Umbilical cord (tissue), 2 donors: ENCODE results near the gene RBM14. TPM values are rescaled to one million over a fixed set of nuclear protein-coding genes. Genes with fewer than 3 reads are reported as not detected.
"Not testable (repeated sequence)": the region's sequence is repeated elsewhere in the genome, so short reads cannot be mapped to it uniquely, and the experiment has no call there.

ENCODE experiments used
- DNase-seq: peaks from one replicate; pipeline ENCODE4 v3.0.0-alpha.2; 2015; ENCODE audit warnings: low spot score
- total RNA-seq: library from RNA; depleted of rRNA; stranded (reverse); fragments of >200 nt; gene quantifications from one replicate; pipeline ENCODE4 v1.2.3, GENCODE V29; 2014; ENCODE audit warnings: low replicate concordance; ENCODE audit not compliant: insufficient read depth

RBM14 gene, protein sequence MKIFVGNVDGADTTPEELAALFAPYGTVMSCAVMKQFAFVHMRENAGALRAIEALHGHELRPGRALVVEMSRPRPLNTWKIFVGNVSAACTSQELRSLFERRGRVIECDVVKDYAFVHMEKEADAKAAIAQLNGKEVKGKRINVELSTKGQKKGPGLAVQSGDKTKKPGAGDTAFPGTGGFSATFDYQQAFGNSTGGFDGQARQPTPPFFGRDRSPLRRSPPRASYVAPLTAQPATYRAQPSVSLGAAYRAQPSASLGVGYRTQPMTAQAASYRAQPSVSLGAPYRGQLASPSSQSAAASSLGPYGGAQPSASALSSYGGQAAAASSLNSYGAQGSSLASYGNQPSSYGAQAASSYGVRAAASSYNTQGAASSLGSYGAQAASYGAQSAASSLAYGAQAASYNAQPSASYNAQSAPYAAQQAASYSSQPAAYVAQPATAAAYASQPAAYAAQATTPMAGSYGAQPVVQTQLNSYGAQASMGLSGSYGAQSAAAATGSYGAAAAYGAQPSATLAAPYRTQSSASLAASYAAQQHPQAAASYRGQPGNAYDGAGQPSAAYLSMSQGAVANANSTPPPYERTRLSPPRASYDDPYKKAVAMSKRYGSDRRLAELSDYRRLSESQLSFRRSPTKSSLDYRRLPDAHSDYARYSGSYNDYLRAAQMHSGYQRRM
- 90.5 TPM for total RNA-seq

DNA sequence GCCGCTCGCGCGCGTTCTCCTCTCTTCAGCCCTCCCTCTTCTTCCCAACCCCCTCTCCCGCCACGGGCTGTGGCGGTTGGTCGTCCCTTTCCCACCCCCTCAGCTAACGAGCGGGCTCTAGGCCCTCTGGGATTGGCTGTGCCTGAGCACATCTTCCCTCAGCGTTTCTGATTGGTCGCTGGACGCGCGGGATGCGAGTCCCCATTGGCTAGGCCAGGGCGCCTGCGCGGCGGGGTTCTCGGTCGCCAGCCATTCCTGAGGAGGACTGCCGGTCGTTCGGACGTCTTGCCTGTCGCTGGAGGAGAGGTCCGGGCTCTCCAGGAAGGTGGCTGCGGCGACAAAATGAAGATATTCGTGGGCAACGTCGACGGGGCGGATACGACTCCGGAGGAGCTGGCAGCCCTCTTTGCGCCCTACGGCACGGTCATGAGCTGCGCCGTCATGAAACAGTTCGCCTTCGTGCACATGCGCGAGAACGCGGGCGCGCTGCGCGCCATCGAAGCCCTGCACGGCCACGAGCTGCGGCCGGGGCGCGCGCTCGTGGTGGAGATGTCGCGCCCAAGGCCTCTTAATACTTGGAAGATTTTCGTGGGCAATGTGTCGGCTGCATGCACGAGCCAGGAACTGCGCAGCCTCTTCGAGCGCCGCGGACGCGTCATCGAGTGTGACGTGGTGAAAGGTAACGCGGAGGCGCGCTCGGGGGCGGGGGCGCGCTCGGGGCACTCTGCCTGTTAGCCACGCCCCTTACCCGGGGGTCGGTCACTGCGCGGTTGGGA, at the start of gene RBM14:
Gene RBM14 (plus strand): TSS at position 252 of the 776 bp plus-strand sequence. CDS start 91 bp downstream, at position 343.
- peak; percentile 100 for DNase-seq

DNA sequence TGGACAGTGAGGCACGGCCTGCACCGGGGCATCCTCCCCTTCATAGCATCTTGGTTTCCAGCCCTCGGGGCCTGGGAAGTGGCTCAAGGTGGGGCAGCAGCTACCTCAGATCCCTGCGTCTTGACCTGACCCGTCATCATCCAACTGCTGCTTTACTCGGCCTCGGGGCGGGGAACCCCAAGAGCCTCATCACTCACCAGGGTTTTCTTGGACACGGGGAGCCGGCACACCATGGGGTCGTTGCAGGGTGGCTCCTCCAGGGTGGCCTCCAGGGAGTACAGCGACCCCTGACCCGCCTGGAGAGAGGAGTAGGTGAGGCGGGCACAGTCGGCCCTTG, 48.7 kb upstream of the RBM14 start:
- no peak for DNase-seq

DNA sequence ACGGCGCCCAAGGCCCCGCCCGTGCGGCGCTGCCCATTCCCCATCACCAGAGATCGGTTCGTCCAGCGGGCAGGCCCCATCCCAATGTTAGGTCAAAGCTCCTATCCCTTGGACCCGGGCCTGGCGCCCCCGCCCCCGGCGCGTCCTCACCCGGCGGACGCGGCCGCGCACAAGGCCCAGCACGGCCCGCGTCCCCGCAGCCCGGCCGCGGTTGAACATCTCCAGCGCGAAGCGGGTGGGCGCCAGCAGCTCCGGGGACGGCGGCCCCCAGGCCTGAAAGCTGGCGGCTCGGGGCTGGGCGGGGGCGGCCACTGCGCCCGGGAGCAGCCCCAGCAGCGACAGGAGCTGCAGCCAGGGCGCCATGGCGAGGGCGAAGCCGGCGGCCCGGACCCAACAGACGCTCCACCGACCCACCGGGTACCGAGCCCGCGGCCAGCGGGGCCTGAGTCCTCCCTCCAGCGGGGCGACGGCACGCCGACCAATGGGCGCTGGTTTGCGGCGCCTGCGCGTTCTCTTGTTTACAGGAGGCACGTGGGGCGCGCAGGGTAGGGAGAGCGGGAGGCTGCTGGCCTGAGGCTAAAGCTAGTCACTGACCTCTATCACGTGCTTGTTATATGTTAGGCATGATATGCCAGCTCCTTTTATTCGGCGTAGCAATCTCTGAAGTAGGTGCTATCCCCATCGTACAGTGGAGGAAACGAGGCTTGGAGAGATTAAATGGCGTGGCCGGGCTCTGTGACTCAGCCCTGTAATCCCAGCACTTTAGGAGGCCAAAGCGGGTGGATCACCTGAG, 48.1 kb upstream of the RBM14 start, which contains the start of gene CTSF:
Gene CTSF (minus strand): TSS at position 483 of the 793 bp plus-strand sequence. CDS start 120 bp downstream, at position 363.
- DNase-seq: peak; percentile 78

DNA sequence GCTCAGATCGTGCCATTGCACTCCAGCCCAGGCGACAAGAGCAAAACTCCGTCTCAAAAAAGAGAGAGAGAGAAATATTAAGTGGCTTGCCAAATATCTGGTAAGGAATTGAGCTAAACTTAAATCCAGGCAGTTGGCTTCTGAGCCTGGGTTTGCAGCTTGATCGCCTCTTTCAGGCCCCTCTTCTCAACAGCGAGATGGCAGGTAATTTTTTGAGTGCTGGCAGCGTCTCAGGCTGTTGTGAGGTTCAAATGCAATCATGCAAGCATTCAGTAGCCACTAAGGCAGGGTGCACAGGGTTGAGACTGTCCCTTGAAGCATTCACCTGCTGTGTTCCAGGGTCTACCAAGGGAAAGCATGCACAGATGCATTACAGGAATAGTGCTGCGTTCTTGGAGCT, 47.4 kb upstream of the RBM14 start:
- no peak for DNase-seq

DNA sequence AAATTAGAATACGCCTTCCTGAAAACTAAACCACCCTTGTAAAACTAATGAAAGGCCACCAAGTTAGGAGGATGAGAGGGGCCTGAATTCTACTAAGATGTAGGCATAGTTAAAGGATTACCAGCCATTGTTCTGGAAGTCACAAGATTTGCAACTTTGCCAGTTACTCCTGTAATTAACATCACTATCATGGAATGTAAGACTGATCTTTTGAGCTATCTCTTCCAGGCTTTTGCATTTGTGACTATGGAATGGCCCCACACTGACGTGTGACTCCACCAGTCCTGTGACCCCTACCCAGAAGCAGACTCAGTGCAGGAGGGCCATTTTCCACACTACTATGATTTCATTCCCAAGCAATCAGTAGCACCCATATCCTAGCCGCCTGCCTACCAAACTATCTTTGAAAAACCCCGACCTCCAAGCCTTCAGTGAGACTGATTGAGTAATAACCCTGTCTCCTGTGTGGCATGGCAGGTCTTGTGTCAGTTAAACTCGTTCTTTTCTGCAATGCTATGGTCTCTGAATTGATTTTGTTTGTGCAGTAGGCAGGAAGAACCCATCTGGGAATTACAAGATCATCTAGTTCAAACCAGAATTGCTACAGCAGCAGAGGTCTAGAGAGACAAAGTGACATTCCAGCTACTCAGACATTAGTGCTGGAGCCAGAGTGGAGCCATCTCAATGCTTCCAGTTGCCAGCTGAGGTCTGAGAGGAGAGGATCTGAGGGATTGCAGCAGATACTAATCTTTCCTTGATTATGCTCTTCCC, 46.2 kb upstream of the RBM14 start:
- DNase-seq: no peak

DNA sequence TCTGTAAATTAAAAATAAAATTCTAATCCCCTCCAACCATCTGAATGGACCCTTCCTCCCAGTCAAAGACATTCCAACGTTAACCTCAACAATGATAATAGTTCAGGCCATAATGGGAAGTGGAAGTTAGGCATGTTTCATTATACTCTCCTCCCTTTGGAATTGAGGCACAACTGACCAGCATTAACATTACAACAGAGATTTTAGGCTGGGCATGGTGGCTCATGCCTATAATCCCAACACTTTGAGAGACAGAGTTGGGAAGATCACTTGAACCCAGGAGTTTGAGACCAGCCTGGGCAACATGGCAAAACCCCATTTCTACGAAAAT, 45.6 kb upstream of the RBM14 start:
- DNase-seq: no peak

DNA sequence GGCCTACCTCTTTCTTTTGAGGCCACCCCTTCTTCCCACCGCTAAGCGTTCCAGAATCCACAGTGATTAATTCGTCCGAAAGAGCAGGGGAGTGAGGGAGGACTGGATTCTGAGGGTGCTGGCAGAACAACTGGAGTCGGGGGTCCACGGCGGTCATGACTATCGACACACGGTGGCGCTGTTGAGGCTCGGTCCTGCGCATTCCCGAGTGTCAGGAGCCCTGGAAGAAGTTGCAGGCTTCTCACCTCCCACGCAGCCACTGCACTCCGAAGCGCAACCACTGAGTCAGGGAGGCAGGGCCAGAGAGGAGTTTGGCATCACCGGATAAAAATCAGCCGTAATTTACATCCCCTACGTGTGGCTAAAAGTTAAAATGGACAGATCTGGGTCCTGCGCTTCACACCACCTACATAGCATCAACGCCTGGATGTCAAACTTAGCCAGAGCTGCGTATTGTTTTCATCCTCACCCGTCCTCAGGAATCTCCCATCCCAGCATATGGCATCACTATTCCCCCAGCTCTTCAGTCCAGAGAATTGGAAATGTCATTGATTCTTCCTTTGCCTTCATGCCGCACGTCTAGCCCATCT, 37.3 kb upstream of the RBM14 start:
- DNase-seq: peak; percentile 64

DNA sequence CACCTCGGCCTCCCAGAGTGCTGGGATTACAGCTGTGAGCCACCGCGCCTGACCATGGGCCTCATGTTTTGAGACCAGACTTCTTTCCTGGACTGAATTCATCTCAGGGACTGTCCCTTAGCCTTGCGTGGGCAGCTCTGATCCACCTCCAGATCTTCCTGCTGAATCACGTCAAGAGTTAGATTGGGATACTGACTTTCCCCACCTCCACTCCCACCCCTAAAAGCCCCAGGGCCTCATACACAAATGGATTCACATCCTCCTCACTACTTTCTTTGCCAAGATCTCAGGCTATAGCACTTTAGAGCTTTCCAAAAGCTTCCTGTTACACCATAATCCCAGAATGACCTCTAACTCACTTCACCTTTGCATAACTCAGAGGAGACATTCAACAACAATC, 35.6 kb upstream of the RBM14 start:
- no peak for DNase-seq

DNA sequence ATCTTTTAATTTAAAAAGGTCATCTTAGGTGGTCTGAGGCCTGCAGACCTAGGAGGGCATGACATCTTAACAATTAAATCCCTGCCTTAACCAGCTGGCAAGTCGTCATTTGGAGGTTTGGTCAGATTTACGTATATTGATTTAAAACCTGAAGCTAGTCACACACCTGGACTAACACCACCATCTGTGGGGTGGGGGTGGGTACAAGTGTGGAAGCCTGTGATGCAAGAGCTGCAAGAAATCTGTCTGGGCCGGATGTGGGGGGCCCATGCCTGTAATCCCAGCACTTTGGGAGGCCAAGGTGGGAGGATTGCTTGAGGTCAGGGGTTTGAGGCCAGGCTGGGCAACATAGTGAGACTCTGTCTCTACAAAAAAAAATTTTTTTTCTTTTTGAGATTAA, 35.2 kb upstream of the RBM14 start:
- no peak for DNase-seq

DNA sequence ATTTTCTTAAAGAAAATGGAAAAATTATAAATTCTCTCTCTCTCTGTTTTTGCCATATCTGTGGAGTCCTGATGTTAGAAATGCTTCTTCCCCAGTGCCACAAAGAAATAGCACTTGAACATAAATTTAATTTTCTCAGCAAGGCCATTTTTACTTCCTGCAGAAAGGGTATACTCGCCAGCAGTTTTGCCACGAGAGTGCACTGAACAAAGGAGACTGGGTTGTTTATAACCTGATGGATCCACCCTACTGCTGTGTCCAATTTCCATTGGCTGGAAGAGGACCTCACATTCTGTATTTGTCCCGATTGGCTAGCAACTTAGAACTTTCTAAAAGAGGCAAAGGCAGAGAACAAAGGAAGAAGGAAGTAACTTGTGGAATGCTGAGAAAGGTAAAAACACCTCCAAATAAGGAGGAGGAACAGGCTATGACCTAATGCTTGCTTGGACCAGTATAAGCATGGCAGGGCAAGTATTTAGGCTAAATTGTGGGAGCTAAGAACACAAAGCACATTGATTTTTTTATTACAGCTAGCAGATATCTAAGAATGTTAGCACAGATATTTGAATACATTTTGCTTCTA, 33.8 kb upstream of the RBM14 start:
- DNase-seq: not testable (repeated sequence)

DNA sequence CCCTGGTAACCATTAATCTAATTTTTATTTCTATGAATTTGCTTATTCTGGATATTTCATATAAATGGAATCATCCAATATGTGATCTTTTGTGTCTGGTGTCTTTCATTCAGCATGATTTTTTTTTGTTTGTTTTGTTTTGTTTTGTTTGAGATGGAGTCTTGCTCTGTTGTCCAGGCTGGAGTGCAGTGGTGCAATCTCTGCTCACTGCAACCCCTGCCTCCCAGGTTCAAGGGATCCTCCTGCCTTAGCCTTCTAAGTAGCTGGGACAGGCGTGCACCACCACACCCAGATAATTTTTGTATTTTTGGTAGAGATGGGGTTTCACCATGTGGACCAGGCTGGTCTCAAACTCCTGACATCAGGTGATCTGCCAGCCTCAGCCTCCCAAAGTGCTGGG, 31.0 kb upstream of the RBM14 start:
- DNase-seq: not testable (repeated sequence)

DNA sequence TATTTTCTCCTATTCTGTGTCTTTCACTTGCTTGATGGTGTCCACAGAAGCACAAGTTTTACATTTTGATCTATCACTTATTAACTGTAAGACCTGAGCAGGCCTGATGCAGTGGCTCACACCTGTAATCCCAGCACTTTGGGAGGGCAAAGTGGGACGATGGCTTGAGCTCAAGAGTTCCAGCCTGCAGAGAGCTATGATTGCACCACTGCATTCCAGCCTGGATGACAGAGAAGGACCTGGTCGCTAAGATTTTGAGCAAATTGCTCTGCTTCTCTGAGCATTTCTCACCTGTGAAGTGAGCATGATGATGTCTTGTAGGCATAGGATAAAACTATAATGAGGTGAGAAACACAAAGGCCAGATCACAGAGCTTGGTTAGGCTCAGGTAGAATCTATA, 30.3 kb upstream of the RBM14 start:
- no peak for DNase-seq

DNA sequence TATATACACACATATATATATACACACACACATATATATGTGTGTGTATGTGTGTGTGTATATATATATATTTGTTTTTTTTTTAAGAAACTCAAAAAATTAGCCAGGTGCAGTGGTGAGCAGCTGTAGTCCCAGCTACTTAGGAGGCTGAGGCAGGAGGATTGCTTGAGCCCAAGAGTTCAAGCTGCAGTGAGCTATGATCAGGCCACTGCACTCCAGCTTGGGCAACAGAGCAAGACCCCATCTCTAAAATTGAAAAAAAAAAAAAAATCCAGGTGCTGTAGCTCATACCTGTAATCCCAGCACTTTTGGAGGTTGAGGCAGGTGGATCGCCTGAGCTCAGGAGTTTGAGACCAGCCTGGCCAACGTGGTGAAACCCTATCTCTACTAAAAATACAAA, 27.1 kb upstream of the RBM14 start:
- DNase-seq: not testable (repeated sequence)

DNA sequence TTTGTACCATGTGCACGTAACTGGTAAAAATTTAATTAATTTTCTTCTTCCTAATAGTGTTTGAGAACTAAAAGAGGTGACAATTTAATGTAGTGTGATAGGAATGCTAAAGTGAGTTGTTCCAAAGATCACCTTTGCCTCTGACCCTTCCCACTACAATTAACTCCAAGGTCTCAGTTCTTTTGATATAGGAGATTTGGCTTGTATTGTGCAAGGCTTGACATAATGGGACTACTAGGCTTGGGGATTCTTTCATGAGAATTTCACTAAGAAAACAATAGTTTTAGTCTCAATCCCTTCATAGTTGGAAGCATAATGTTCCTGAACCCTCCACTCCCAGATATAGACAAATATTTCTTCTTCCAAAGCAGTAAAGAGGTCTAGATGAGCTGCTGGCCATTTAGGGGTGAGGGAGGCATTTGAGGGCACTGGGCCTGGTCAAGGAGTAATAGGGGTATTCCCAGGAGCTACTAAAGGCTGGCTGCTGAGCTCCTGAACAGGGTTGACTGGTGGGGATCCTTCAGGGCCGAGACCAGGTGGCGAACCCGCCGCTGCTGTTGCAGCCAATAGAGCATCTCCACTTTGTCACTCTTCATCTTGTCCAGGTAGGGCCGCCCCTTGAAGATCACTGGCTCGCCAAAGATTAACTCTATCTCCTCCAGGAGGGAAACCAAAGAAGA, 26.3 kb upstream of the RBM14 start:
- DNase-seq: no peak

DNA sequence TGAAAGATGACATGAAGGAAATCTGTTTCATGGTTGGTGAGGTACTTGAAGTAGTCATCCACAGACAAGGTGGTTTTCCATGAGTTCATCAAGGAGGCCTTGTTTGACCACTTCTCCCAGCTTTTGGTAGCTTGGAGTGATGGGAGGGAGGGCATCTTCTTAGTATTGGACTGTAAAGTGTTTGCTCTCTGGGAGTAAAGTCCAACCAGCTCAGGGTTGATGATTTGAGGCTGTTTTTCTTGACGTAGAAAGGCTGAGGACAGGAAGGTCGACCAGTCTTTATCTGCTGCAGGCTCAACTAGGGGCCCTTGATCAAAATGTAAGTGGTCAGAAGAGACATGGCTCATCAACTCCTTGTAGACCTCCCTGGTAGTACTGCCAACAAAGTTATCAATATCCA, 25.3 kb upstream of the RBM14 start:
- no peak for DNase-seq

DNA sequence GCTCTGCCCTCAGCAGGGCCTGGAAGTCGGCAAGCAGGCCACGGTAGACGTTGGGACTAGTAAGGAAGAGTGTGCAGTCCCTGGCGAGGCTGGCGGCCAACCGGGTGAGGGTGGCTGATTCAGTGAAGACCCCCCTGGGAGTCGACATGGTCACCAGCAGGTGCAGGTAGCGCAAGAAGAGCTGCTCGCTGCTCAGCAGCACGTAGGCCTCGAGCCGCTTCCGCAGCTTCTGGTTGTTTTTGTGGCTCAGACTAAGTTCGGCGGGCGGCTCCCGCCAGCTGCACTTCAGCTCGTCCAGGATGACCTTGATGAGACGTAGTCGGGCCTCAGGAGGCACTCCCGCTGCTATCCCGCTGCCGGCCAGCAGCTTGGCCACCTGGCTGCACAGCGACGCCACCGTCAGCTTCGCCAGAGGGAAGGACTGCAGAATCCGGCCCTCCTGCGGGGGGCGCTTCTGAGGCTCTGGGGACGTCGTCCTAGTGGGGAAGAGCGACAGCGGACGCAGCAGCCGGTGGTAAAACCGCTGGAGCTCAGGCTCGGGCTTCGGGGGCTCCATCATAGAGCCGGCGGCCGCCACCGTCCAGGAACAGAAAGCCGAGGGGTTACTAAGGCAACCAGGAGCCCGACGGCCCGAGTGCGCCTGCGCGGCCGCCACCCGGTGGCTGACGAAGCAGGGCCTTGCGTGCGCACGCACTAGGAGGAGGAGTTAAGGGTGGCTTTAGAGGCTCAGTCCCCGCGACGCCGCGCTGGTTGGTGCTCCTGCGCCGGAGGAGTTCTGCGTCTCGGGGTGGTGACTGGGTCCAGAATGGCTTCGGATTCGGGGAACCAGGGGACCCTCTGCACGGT, 23.8 kb upstream of the RBM14 start, which contains the start of the genes CCDC87 and CCS:
Gene CCDC87 (minus strand): TSS at position 607 of the 846 bp plus-strand sequence. CDS start 48 bp downstream, at position 559.
Gene CCS (plus strand): TSS at position 729 of the 846 bp plus-strand sequence. CDS start 77 bp downstream, at position 806.
- DNase-seq: peak; percentile 98

DNA sequence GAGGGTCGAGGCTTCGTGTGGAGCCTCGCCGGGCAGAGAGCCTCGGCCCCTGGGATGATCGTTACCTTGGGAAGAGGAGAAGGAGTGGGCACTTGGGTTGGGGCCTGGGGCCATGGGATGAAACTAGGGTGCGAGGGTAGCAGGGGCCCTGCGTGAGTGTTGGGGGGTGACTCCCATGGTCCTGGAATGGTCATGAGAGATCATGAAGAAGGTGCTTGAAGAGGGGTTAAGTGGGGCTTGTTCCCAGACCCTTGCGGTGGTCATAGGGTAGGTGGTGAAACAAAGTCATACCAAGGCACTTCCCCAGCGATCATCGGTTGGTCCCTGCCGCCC, 23.2 kb upstream of the RBM14 start:
- DNase-seq: no peak

DNA sequence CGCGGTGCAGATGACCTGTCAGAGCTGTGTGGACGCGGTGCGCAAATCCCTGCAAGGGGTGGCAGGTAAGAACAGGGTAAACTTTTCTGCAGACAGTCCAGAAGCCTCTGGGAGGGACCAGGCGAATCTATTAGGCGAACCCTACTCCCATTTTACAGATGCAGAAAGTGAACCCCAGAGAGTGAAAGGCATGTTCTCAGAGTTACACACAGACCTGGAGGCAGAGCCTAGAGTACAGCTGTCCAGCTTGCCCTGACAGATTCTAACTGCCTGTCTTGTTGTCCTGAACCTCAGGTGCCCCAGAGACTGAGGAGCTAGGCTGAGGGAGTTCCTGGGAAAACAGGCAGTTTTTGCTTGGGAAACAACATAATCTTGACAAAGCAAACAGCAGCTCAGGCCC, 22.8 kb upstream of the RBM14 start:
- DNase-seq: no peak
